Parathyroid adenoma (tissue), 2 donors: ENCODE data around the gene SPAG5.

Source experiments
- H2AFZ ChIP-seq: fragments of 300-600 bp; sonication (generic); one replicate; pipeline ENCODE4 v1.7.0; 2017; ENCODE audit warnings: antibody characterized with exemption, mild to moderate bottlenecking
- H3K27ac ChIP-seq: fragments of 300-600 bp; sonication (generic); one replicate; pipeline ENCODE4 v1.7.0; 2017
- H3K27me3 ChIP-seq: fragments of 300-600 bp; sonication (generic); one replicate; pipeline ENCODE4 v1.7.0; 2017; ENCODE audit warnings: low read length; ENCODE audit not compliant: control insufficient read depth, insufficient read depth
- H3K36me3 ChIP-seq: fragments of 300-600 bp; sonication (generic); one replicate; pipeline ENCODE4 v1.7.0; 2017; ENCODE audit warnings: low read length; ENCODE audit not compliant: control insufficient read depth, insufficient read depth
- H3K4me1 ChIP-seq: fragments of 300-600 bp; sonication (generic); one replicate; pipeline ENCODE4 v1.7.0; 2017; ENCODE audit warnings: control low read depth
- H3K4me2 ChIP-seq: fragments of 300-600 bp; sonication (generic); one replicate; pipeline ENCODE4 v1.7.0; 2017; ENCODE audit warnings: low read length
- H3K4me3 ChIP-seq: fragments of 300-600 bp; sonication (generic); one replicate; pipeline ENCODE4 v1.7.0; 2017; ENCODE audit warnings: low read depth, low read length
- H3K79me2 ChIP-seq: fragments of 300-600 bp; sonication (generic); one replicate; pipeline ENCODE4 v1.7.0; 2017; ENCODE audit warnings: control low read depth
- H3K9ac ChIP-seq: fragments of 300-600 bp; sonication (generic); one replicate; pipeline ENCODE4 v1.7.0; 2017; ENCODE audit warnings: mild to moderate bottlenecking
- H3K9me3 ChIP-seq: fragments of 300-600 bp; sonication (generic); one replicate; pipeline ENCODE4 v1.7.0; 2017; ENCODE audit warnings: low read length; ENCODE audit not compliant: control insufficient read depth
- TF ChIP-seq, protein P1 (sequence below): fragments of 300-600 bp; sonication (generic); IDR thresholded peaks from one replicate; pipeline ENCODE4 v1.7.0; 2017; ENCODE audit warnings: antibody characterized with exemption, mild to moderate bottlenecking
- donor health status: primary hyperparathyroidism.

Gene SPAG5, protein sequence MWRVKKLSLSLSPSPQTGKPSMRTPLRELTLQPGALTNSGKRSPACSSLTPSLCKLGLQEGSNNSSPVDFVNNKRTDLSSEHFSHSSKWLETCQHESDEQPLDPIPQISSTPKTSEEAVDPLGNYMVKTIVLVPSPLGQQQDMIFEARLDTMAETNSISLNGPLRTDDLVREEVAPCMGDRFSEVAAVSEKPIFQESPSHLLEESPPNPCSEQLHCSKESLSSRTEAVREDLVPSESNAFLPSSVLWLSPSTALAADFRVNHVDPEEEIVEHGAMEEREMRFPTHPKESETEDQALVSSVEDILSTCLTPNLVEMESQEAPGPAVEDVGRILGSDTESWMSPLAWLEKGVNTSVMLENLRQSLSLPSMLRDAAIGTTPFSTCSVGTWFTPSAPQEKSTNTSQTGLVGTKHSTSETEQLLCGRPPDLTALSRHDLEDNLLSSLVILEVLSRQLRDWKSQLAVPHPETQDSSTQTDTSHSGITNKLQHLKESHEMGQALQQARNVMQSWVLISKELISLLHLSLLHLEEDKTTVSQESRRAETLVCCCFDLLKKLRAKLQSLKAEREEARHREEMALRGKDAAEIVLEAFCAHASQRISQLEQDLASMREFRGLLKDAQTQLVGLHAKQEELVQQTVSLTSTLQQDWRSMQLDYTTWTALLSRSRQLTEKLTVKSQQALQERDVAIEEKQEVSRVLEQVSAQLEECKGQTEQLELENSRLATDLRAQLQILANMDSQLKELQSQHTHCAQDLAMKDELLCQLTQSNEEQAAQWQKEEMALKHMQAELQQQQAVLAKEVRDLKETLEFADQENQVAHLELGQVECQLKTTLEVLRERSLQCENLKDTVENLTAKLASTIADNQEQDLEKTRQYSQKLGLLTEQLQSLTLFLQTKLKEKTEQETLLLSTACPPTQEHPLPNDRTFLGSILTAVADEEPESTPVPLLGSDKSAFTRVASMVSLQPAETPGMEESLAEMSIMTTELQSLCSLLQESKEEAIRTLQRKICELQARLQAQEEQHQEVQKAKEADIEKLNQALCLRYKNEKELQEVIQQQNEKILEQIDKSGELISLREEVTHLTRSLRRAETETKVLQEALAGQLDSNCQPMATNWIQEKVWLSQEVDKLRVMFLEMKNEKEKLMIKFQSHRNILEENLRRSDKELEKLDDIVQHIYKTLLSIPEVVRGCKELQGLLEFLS

DNA sequence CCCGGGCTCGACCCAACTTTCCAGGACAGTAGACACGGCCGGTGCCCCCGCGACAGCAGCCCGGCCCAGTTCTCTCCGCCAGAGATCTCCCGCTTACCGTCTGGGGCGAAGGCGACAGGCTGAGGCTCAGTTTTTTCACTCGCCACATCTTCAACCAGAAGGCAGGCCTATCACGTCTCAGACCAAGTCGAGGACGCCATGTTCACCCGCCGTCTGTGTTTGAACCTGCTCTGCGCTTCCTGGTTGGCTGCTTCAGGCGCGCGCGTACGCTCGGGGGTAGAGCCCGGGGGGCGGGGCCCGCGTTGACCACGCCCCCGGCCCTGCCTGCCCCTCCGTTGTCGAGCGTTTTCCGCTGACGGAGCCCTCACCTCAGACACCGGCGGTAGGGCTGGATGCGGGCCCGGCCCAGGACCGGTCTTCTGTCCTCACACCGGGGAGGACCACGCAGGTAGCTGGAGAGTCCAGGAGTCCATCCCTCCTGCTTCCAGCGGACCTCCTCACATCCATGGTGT is at the start of gene SPAG5:
Gene SPAG5 (minus strand): TSS at position 227 of the 512 bp plus-strand sequence. CDS start 79 bp downstream, at position 148.
- peak within 1 kb of the TSS; percentile 60 for H3K4me3 ChIP-seq
- no peak within 1 kb of the TSS for H3K9ac ChIP-seq
- no peaks in the 10 kb centered on the region for H3K9me3 ChIP-seq
- H3K4me1 ChIP-seq = peaks cover 5% of the 10 kb centered on the region
- H3K36me3 ChIP-seq = no peaks in the 10 kb centered on the region
- H3K79me2 ChIP-seq = no peaks in the 10 kb centered on the region
- H3K27me3 ChIP-seq = no peaks in the 10 kb centered on the region
- H3K27ac ChIP-seq = peak within 1 kb of the TSS; percentile 71
- TF ChIP-seq, protein P1, sequence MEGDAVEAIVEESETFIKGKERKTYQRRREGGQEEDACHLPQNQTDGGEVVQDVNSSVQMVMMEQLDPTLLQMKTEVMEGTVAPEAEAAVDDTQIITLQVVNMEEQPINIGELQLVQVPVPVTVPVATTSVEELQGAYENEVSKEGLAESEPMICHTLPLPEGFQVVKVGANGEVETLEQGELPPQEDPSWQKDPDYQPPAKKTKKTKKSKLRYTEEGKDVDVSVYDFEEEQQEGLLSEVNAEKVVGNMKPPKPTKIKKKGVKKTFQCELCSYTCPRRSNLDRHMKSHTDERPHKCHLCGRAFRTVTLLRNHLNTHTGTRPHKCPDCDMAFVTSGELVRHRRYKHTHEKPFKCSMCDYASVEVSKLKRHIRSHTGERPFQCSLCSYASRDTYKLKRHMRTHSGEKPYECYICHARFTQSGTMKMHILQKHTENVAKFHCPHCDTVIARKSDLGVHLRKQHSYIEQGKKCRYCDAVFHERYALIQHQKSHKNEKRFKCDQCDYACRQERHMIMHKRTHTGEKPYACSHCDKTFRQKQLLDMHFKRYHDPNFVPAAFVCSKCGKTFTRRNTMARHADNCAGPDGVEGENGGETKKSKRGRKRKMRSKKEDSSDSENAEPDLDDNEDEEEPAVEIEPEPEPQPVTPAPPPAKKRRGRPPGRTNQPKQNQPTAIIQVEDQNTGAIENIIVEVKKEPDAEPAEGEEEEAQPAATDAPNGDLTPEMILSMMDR = no peak
- H3K4me2 ChIP-seq = peak within 1 kb of the TSS; percentile 77
- peak within 1 kb of the TSS; percentile 96 for H2AFZ ChIP-seq

DNA sequence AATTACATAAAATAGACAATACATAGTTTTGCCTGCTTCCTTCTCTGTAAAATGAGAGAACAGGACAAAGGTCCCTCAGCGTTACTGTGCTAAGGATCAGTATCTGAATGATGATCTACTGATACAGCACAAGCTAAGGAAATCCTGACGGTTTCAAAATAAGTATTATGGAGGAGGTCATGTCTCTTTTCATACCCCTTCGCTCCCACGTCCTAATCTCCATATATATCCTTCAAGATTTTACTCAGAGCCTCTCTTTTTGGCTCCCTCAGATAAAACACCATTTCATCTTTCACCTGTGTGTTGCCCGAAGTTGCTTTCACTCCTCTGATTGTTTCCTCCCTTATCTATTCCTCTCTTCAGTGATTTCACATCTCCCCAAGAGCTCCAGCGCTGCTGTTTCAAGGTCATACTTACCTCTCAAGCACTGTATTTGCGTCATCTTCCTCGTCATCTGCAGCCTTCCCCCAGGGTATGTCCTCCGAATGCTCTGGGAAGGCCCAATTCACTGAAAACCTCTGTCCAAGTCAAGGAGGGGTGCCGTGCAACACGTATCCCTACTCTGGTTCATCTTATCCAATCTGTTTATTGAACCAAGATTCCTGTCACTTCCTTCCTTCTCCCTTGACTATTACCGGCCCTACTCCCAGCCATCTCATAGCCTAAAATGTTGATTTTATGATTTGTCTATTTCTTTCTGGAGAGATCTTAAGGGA is 47.4 kb upstream of the SPAG5 start:
- Histone ChIP-seq H3K27me3 (no peaks in the 10 kb centered on the region), H3K36me3 (no peaks in the 10 kb centered on the region), H3K4me3 (peak overlapping the region; percentile 63), H3K27ac (peak overlapping the region; percentile 88), H2AFZ (peak overlapping the region; percentile 68), H3K79me2 (peaks cover 27% of the 10 kb centered on the region), H3K9me3 (no peaks in the 10 kb centered on the region), H3K9ac (no peak overlapping the region), H3K4me2 (peak overlapping the region; percentile 57), H3K4me1 (peaks cover 16% of the 10 kb centered on the region)
- TF ChIP-seq, protein P1 = no peak

DNA sequence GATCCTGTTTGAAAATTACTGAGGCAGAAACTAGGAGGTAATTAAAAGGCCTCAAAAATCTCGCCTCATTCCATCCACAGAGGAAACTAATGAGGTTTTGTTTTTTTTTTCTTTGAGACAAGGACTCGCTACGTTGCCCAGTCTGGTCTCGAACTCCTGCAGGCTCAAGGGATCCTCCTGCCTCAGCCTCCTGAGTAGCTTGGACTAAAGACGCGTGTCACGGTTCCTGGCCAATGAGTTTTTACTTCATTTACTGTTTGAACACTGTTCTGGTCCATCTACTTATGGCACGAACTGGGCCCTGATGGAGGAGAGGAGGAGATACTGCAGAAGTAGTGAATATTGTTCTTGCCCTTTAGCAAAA is 46.7 kb upstream of the SPAG5 start:
- peak overlapping the region; percentile 68 for H2AFZ ChIP-seq
- peak overlapping the region; percentile 63 for H3K4me3 ChIP-seq
- no peak overlapping the region for H3K9ac ChIP-seq
- peak overlapping the region; percentile 88 for H3K27ac ChIP-seq
- H3K4me2 ChIP-seq = peak overlapping the region; percentile 93
- TF ChIP-seq, protein P1 = no peak
- H3K4me1 ChIP-seq = peaks cover 16% of the 10 kb centered on the region
- H3K79me2 ChIP-seq = peaks cover 27% of the 10 kb centered on the region
- no peaks in the 10 kb centered on the region for H3K27me3 ChIP-seq
- H3K9me3 ChIP-seq = no peaks in the 10 kb centered on the region
- H3K36me3 ChIP-seq = no peaks in the 10 kb centered on the region

DNA sequence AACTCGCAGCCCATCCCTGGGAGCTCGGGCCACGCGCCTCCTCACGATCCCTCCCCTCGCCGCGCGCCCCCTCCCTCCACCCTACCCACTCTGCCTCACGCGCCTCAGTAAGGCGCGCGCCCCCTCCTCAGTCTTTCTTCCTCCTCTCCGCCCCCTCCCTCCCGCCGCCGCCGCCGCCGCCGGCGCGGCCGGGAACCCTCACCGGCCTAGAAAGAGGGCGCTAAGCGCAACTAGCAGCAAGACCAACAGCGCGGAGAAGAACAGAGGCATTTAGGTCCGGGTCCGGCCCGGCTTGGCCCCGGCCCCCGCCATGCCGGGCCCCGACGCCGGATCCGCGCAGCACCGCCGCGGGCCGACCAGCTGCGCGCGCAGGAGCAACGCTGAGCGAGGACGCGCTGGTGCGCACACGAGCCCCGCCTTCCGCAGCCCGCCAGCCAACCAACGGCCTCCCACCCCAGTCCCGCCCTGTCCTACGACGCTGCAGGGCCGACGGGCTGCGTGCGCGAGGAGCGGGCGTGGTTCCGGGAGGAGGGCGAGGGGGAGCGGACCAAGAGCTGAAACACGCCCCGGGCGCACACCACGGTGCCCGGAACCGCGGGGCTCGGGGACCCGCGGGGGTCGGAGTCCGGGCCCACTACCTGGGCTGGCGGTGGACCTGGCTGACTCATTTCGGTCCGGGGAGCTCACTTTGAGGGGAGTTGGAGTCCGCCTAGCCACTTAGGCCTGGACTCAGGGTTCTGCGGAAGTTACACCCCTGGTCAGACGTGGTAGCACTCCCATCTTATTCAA is 46.2 kb upstream of the SPAG5 start, which contains the start of gene BLTP2:
Gene BLTP2 (minus strand): TSS at position 372 of the 789 bp plus-strand sequence. CDS start 102 bp downstream, at position 270.
- H3K4me3 ChIP-seq = peak within 1 kb of the TSS; percentile 63
- H3K27me3 ChIP-seq = no peaks in the 10 kb centered on the region
- peak within 1 kb of the TSS; percentile 88 for H3K27ac ChIP-seq
- peaks cover 16% of the 10 kb centered on the region for H3K4me1 ChIP-seq
- H3K36me3 ChIP-seq = no peaks in the 10 kb centered on the region
- peak within 1 kb of the TSS; percentile 93 for H3K4me2 ChIP-seq
- TF ChIP-seq, protein P1 = no peak
- peak within 1 kb of the TSS; percentile 64 for H3K9ac ChIP-seq
- no peaks in the 10 kb centered on the region for H3K9me3 ChIP-seq
- peaks cover 27% of the 10 kb centered on the region for H3K79me2 ChIP-seq
- H2AFZ ChIP-seq = peak within 1 kb of the TSS; percentile 91
